HepG2 (cell line): ENCODE results near the gene SYT7. TPM values are rescaled to one million over a fixed set of nuclear protein-coding genes. Genes with fewer than 3 reads are reported as not detected.

Experiments
- AKNA ChIP-seq: sonication (generic); formaldehyde crosslinking; IDR thresholded peaks from 2 replicates; pipeline ENCODE4 v1.4.0; 2020; ENCODE audit warnings: missing genetic modification reagents, borderline replicate concordance
- CREB3 ChIP-seq: sonication (generic); formaldehyde crosslinking; IDR thresholded peaks from 2 replicates; pipeline ENCODE4 v1.5.0; 2020; ENCODE audit warnings: missing genetic modification reagents
- GFI1 ChIP-seq: sonication (generic); formaldehyde crosslinking; IDR thresholded peaks from 2 replicates; pipeline ENCODE4 v1.5.0; 2020; ENCODE audit warnings: missing genetic modification reagents, mild to moderate bottlenecking, borderline replicate concordance
- KAT7 ChIP-seq: IDR thresholded peaks from 2 replicates; pipeline ENCODE4 v1.6.1; 2018; ENCODE audit warnings: borderline replicate concordance, missing compliant biosample characterization
- NFE2L2 ChIP-seq: fragments of 150-350 bp; IDR thresholded peaks from 2 replicates; pipeline ENCODE4 v1.6.1; 2014; ENCODE audit warnings: low read length
- PHF20 ChIP-seq: sonication (generic); formaldehyde crosslinking; IDR thresholded peaks from 2 replicates; pipeline ENCODE4 v1.5.0; 2020; ENCODE audit warnings: mild to moderate bottlenecking, missing genetic modification reagents
- SAFB2 ChIP-seq: sonication (generic); formaldehyde crosslinking; IDR thresholded peaks from 2 replicates; pipeline ENCODE4 v1.5.1; 2020; ENCODE audit warnings: missing genetic modification reagents, low read depth, mild to moderate bottlenecking, borderline replicate concordance
- SMAD9 ChIP-seq: sonication (generic); formaldehyde crosslinking; IDR thresholded peaks from 2 replicates; pipeline ENCODE4 v1.5.1; 2020; ENCODE audit warnings: mild to moderate bottlenecking, missing genetic modification reagents
- SMARCC2 ChIP-seq: fragments of 450-650 bp; IDR thresholded peaks from 2 replicates; pipeline ENCODE4 v1.6.1; 2017; ENCODE audit warnings: antibody characterized with exemption, mild to moderate bottlenecking
- STAG1 ChIP-seq: sonication (generic); formaldehyde crosslinking; IDR thresholded peaks from 2 replicates; pipeline ENCODE4 v1.4.0; 2020; ENCODE audit warnings: missing genetic modification reagents
- YY1 ChIP-seq: IDR thresholded peaks from 2 replicates; pipeline ENCODE4 v1.6.1; 2011; ENCODE audit warnings: low read length, low read depth, moderate library complexity, mild to moderate bottlenecking; ENCODE audit not compliant: insufficient read depth, insufficient replicate concordance
- ZNF101 ChIP-seq: sonication (generic); formaldehyde crosslinking; IDR thresholded peaks from 2 replicates; pipeline ENCODE4 v1.4.0; 2020; ENCODE audit warnings: mild to moderate bottlenecking, low read depth, missing genetic modification reagents, borderline replicate concordance
- ZNF354B ChIP-seq: sonication (generic); formaldehyde crosslinking; IDR thresholded peaks from 2 replicates; pipeline ENCODE4 v1.8.0; 2022; ENCODE audit warnings: mild to moderate bottlenecking, missing genetic modification reagents
- ZNF362 ChIP-seq: sonication (generic); formaldehyde crosslinking; IDR thresholded peaks from 2 replicates; pipeline ENCODE4 v1.4.0; 2020; ENCODE audit warnings: missing genetic modification reagents, mild to moderate bottlenecking, borderline replicate concordance
- ZNF543 ChIP-seq: sonication (generic); formaldehyde crosslinking; IDR thresholded peaks from 2 replicates; pipeline ENCODE4 v1.4.0; 2020; ENCODE audit warnings: mild to moderate bottlenecking, missing genetic modification reagents
- ZNF549 ChIP-seq: sonication (generic); formaldehyde crosslinking; IDR thresholded peaks from 2 replicates; pipeline ENCODE4 v1.5.0; 2020; ENCODE audit warnings: missing genetic modification reagents
- ZNF574 ChIP-seq: sonication (generic); formaldehyde crosslinking; IDR thresholded peaks from 2 replicates; pipeline ENCODE4 v1.4.0; 2020; ENCODE audit warnings: missing genetic modification reagents
- ZNF589 ChIP-seq: sonication (generic); formaldehyde crosslinking; conservative IDR thresholded peaks from 2 replicates; pipeline ENCODE4 v1.8.0; 2022; ENCODE audit warnings: mild to moderate bottlenecking, moderate library complexity, missing genetic modification reagents
- ZSCAN29 ChIP-seq: sonication (generic); formaldehyde crosslinking; conservative IDR thresholded peaks from 2 replicates; pipeline ENCODE4 v1.4.0; 2020; ENCODE audit warnings: mild to moderate bottlenecking, missing genetic modification reagents
- polyA plus RNA-seq, 8 experiments: library from polyadenylated mRNA; depleted of rRNA in 3 of 8; stranded (reverse) in 7 of 8; unstranded in 1 of 8; fragments of >200 nt; fragmentation: Illumina TruSeq in 4 of 8; extraction: Trizol in 4 of 8; gene quantifications; 2 replicates each; pipeline versions ENCODE4 v1.2.1 to v1.2.3, GENCODE V29; 2011 to 2016; ENCODE audit warnings: low read depth in 4 of 8, missing spikeins in 1 of 8, mixed read lengths in 1 of 8; ENCODE audit not compliant: insufficient read depth in 1 of 8
- total RNA-seq, 5 experiments: library from RNA; depleted of rRNA; stranded (reverse); fragments of >200 nt; fragmentation: Illumina TruSeq; extraction: Trizol; gene quantifications; 2 replicates each; pipeline ENCODE4 v1.2.3, GENCODE V29; 2016; ENCODE audit warnings: low read depth in 1 of 5

Gene SYT7
- total and polyA plus RNA-seq, 2 of the 13 experiments (the other 11 are each of a cell fraction or from before 2014, with no cell fraction given) = 1.4 to 4.4 TPM

DNA sequence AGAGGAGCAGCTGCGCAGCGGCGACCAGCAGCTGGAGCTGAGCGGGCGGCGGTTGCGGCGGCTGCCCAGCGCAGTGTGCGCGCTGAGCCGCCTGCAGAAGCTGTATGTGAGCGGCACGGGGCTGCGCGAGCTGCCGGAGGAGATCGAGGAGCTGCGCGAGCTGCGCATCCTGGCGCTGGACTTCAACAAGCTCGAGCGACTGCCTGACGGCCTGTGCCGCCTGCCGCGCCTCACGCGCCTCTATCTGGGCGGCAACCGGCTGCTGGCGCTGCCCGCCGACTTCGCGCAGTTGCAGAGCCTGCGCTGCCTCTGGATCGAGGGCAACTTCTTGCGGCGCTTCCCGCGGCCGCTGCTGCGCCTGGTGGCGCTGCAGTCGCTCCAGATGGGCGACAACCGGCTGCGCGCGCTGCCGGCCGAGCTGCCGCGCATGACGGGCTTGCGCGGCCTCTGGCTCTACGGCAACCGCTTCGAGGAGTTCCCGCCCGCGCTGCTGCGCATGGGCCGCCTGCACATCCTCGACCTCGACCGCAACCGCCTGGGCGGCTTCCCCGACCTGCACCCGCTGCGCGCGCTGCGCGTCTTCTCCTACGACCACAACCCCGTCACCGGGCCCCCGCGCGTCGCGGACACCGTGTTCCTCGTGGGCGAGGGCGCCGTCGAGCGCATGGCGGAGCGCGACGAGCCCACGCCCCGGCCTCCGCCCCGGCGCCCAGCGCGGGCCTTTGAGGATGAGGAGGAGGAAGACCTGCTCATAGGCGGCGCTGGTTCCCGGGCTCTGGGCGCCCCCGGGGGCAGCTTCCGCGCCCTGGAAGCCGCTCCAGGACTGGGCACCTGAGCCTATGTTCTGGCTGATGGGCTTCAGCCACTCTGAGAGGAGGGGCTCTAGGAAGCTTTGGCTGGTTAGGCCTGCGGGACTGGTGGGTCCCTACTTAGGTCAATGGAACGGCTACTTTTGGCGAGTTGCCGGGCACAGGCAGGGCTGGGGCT is 71.5 kb downstream of the SYT7 start (continued):
- TF ChIP-seq CREB3 (CRISPR knock-in tag) = peak; percentile 66; the same call in 1 of the 2 replicates
- TF ChIP-seq PHF20 (CRISPR knock-in tag) = no peak
- TF ChIP-seq YY1 = peak; percentile 39
- TF ChIP-seq ZNF354B (CRISPR knock-in tag) = no peak
- TF ChIP-seq ZNF362 (CRISPR knock-in tag) = no peak
- no peak for TF ChIP-seq ZSCAN29 (CRISPR knock-in tag)
- no peak for TF ChIP-seq AKNA (CRISPR knock-in tag)
- no peak; the same call in 1 of the 2 replicates for TF ChIP-seq ZNF589 (CRISPR knock-in tag)
- no peak for TF ChIP-seq ZNF543 (CRISPR knock-in tag)
- peak; percentile 88; the same call in 1 of the 2 replicates for TF ChIP-seq SMAD9
- TF ChIP-seq ZNF101 (CRISPR knock-in tag) = no peak
- TF ChIP-seq ZNF549 (CRISPR knock-in tag) = peak; percentile 64; the same call in 1 of the 2 replicates
- TF ChIP-seq SMARCC2 = no peak
- TF ChIP-seq GFI1 (CRISPR knock-in tag) = no peak
- no peak for TF ChIP-seq NFE2L2
- peak; percentile 66; the same call in 1 of the 2 replicates for TF ChIP-seq KAT7 (CRISPR knock-in tag)
- no peak; the same call in 1 of the 2 replicates for TF ChIP-seq ZNF574
- peak; percentile 59 for TF ChIP-seq STAG1 (CRISPR knock-in tag)
- 0 out of 2 replicates have a peak, but pooled peaks have one; percentile 46 for TF ChIP-seq SAFB2 (CRISPR knock-in tag)
